IPS-20b (cell line): Measurements from ENCODE around the gene CCDC152.

Source experiments
- H3K27ac ChIP-seq: one replicate; pipeline ENCODE4 v1.5.1; 2013; ENCODE audit warnings: low read length
- H3K27me3 ChIP-seq: 2 replicates; pipeline ENCODE4 v1.6.1; 2013; ENCODE audit warnings: mild to moderate bottlenecking, low read length, inconsistent platforms; ENCODE audit not compliant: insufficient read depth
- H3K36me3 ChIP-seq: 2 replicates; pipeline ENCODE4 v1.6.1; 2013; ENCODE audit warnings: low read depth, mild to moderate bottlenecking, inconsistent platforms, low read length, moderate library complexity; ENCODE audit not compliant: insufficient read depth
- H3K4me1 ChIP-seq: 2 replicates; pipeline ENCODE4 v1.6.1; 2013; ENCODE audit warnings: mild to moderate bottlenecking, control low read depth, inconsistent platforms, low read length, moderate library complexity; ENCODE audit not compliant: insufficient read depth
- H3K4me3 ChIP-seq: 2 replicates; pipeline ENCODE4 v1.5.1; 2013; ENCODE audit warnings: mild to moderate bottlenecking, low read length, inconsistent platforms
- H3K9ac ChIP-seq: 2 replicates; pipeline ENCODE4 v1.6.1; 2013; ENCODE audit warnings: low read depth, mild to moderate bottlenecking, inconsistent platforms, low read length, moderate library complexity
- H3K9me3 ChIP-seq: 2 replicates; pipeline ENCODE4 v1.6.1; 2013; ENCODE audit warnings: mild to moderate bottlenecking, low read depth, low read length, inconsistent platforms; ENCODE audit not compliant: insufficient read depth

CCDC152 gene

DNA sequence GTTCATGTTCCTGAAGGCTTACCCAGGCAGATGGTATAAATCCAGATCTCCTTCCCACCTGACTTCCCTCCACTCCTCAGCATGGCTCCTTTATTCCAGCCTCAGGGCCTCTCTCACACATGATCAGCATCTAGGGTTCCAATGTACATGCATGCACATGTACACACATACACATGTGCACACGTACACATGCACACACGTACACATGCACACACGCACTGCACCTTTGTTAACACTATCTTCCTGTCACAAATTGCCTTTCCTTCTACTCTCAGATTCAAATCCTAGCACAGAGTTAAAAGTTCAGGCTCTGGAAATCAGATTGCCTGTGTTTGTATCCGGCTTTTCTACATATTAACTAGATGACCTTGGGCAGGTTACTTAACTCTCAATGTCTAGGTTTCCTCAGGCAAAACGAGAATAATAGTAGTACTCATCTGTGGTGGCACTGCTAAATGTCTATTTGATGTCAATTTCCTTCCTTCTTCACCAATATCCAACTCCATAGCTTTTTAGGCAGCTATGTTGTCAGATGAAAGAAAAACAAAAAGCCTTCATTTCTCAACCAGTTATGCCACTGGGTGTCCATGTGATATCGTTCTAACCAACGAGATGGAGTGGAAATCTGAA, 67.8 kb downstream of the CCDC152 start:
- Histone ChIP-seq H3K27me3 (no peaks in the 10 kb centered on the region), H3K9me3 (no peaks in the 10 kb centered on the region), H3K9ac (no peak overlapping the region), H3K27ac (no peak overlapping the region), H3K4me1 (no peaks in the 10 kb centered on the region), H3K36me3 (no peaks in the 10 kb centered on the region), H3K4me3 (no peak overlapping the region)

DNA sequence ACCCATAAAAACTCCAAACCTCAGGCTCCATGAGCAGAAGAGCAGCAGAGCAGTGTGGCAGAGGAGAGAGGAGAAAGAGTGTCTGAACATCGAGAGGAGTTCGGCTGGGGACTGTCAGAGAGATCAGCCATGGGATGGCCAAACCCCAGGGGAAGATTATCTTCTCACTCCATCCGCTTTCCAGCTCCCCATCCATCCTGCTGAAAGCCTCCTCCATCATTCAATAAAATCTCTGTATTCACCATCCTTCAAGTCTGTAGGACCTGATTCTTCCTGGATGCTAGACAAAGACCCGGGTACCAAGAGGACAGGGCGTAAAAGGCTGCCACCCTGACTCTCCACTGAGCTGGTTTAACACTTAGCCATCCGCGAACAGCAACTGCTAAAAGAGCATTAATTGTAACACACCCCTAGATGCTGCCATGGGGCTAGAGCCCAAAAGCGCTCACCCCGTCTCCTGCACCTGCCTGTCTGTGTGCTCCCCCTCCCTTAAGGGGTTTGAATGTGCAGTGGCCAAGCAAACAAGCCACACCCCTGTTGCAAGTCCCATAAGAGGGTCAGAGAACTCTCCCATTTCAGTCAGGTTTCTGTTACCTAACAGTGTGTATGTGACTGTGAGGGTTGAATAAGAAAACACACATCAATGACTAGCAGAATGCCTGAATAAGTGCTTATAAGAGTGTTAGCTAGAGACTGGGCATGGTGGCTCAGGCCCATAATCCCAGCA, 69.0 kb downstream of the CCDC152 start:
- H3K9ac ChIP-seq: no peak overlapping the region
- H3K4me1 ChIP-seq: no peaks in the 10 kb centered on the region
- no peak overlapping the region for H3K27ac ChIP-seq
- no peaks in the 10 kb centered on the region for H3K36me3 ChIP-seq
- no peak overlapping the region for H3K4me3 ChIP-seq
- H3K27me3 ChIP-seq: no peaks in the 10 kb centered on the region
- H3K9me3 ChIP-seq: no peaks in the 10 kb centered on the region

GRCh38 chr5:42826757-42827515, 70.3 kb downstream of the CCDC152 start:
- Histone ChIP-seq H3K9ac (no peak overlapping the region), H3K9me3 (no peaks in the 10 kb centered on the region), H3K4me1 (no peaks in the 10 kb centered on the region), H3K27me3 (no peaks in the 10 kb centered on the region), H3K4me3 (no peak overlapping the region), H3K36me3 (no peaks in the 10 kb centered on the region), H3K27ac (no peak overlapping the region)

GRCh38 chr5:42828671-42829070, 72.1 kb downstream of the CCDC152 start:
- Histone ChIP-seq H3K9me3 (no peaks in the 10 kb centered on the region), H3K4me1 (no peaks in the 10 kb centered on the region), H3K9ac (no peak overlapping the region), H3K36me3 (no peaks in the 10 kb centered on the region), H3K27me3 (no peaks in the 10 kb centered on the region), H3K27ac (no peak overlapping the region), H3K4me3 (no peak overlapping the region)

DNA sequence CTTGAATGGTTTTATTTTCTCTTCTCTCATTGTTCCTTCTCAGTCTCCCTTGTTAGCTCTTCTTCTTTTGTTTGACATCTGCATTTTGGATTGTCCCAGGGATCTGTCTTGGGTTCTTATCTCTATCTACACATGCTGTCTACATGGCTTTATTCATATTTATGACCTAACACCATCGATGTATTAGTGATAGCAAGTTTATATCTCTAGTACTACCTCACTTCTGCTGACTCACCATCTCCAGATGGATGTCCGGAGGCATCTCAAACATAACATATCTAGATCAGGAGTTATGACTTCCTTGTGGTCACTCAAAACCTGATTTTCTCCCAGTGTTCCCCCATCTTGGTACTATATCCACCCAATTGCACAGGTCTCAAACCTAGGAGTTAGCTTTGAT, 74.3 kb downstream of the CCDC152 start:
- Histone ChIP-seq H3K27me3 (no peaks in the 10 kb centered on the region), H3K9me3 (no peaks in the 10 kb centered on the region)

GRCh38 chr5:42832060-42832459, 75.4 kb downstream of the CCDC152 start:
- H3K9ac ChIP-seq: no peak overlapping the region
- H3K4me1 ChIP-seq: no peaks in the 10 kb centered on the region
- H3K27ac ChIP-seq: no peak overlapping the region
- H3K27me3 ChIP-seq: no peaks in the 10 kb centered on the region
- no peaks in the 10 kb centered on the region for H3K9me3 ChIP-seq
- H3K36me3 ChIP-seq: no peaks in the 10 kb centered on the region
- no peak overlapping the region for H3K4me3 ChIP-seq

More for the DNA sequence above, 74.3 kb downstream of the CCDC152 start:
- H3K36me3 ChIP-seq: no peaks in the 10 kb centered on the region
- no peak overlapping the region for H3K27ac ChIP-seq
- H3K4me1 ChIP-seq: no peaks in the 10 kb centered on the region
- no peak overlapping the region for H3K9ac ChIP-seq
- no peak overlapping the region for H3K4me3 ChIP-seq

DNA sequence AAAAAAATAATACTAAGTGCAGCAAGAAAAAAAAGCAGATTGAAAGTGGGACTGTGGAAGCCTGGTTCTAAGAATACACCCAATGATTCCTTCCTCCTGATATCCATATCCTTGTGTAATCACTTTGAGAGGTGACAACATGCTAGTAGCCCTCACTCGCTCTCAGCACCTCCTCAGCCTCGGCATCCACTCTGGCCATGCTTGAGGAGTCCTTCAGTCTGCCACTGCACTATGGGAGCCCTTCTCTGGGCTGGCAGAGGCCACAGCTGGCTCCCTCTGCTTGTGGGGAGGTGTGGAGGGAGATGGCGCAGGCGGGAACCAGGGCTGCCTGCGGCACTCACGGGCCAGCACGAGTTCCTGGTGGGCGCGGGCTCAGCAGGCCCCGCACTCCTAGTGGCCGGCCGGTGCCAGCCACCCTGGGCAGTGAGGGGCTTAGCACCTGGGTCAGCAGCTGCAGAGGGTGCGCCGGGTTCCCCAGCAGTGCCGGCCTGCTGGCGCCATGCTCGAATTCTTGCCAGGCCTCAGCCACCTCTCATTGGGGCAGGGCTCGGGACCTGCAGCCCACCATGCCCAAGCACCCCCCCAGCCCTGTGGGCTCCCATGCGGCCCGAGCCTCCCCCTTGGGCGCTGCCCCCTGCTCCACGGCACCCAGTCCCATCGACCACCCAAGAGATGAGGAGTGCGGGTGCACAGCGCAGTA, 79.6 kb downstream of the CCDC152 start:
- no peak overlapping the region for H3K27ac ChIP-seq
- H3K9me3 ChIP-seq: no peaks in the 10 kb centered on the region
- no peaks in the 10 kb centered on the region for H3K4me1 ChIP-seq
- H3K36me3 ChIP-seq: no peaks in the 10 kb centered on the region
- H3K9ac ChIP-seq: no peak overlapping the region
- no peaks in the 10 kb centered on the region for H3K27me3 ChIP-seq
- H3K4me3 ChIP-seq: no peak overlapping the region

- no peaks in the 10 kb centered on the region for H3K27me3 ChIP-seq
Measured at GRCh38 chr5:42837601-42838000, 81.0 kb downstream of the CCDC152 start.

DNA sequence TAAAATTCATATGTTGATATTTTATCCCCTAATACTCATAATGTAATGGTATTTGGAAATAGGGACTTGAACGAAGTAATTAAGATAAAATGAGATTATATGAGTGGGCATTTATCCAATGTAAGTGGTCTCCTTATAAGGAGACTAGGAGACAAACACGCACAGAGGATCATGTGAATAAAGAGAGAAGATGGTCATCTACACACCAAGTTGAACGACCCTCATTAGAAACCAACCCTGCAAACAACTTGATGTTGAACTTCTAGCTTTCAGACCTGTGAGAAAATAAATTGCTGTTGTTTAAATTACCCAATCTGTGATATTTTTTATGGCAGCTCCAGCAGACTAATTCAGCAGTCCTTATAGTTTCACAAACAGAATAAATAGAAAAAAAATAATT, 82.6 kb downstream of the CCDC152 start:
- H3K9me3 ChIP-seq: no peaks in the 10 kb centered on the region
- H3K36me3 ChIP-seq: no peaks in the 10 kb centered on the region
- H3K9ac ChIP-seq: no peak overlapping the region
- H3K27ac ChIP-seq: no peak overlapping the region
- H3K4me3 ChIP-seq: no peak overlapping the region
- H3K4me1 ChIP-seq: no peaks in the 10 kb centered on the region
- no peaks in the 10 kb centered on the region for H3K27me3 ChIP-seq

More at GRCh38 chr5:42837601-42838000, 81.0 kb downstream of the CCDC152 start:
- Histone ChIP-seq H3K36me3 (no peaks in the 10 kb centered on the region), H3K9me3 (no peaks in the 10 kb centered on the region), H3K27ac (no peak overlapping the region), H3K4me3 (no peak overlapping the region), H3K4me1 (no peaks in the 10 kb centered on the region), H3K9ac (no peak overlapping the region)

GRCh38 chr5:42840269-42840668, 83.7 kb downstream of the CCDC152 start:
- H3K9me3 ChIP-seq: no peaks in the 10 kb centered on the region
- H3K27me3 ChIP-seq: no peaks in the 10 kb centered on the region
- no peaks in the 10 kb centered on the region for H3K36me3 ChIP-seq
- H3K4me3 ChIP-seq: no peak overlapping the region
- H3K27ac ChIP-seq: no peak overlapping the region
- H3K4me1 ChIP-seq: no peaks in the 10 kb centered on the region
- no peak overlapping the region for H3K9ac ChIP-seq

DNA sequence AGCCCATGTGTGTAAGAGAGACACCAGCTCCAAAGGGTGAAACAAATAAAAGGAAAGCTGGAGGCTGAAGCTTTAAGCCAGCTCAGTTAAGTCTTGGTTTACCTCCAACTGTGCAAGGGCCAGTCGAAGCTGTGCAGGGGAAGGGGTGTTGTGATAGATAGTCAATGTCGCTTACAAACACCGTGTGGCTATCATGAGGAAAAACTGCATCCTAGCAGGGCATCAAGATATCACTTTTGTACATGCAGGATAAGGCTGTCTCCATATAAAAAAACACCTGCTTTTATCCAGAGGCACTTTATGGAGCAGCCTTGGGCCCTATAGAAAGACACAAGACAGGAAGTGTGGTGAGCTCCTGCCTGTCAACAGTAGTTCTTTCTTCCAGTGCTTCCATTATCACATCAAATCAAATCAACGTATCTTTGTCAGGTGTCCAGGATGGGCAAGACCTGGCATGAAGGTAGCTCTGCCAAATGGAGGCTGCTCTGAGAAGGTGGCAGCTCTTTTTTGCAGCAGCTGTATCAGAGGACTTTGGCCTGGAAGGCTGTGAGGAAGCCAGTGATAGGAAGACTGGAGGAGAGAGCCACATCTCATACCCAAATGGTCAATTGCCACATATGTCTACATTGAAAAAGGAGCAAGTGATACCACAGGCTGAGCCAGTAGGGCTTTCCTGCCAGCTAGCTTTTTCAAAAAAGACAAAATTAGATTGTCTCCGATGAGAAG, 84.4 kb downstream of the CCDC152 start:
- no peaks in the 10 kb centered on the region for H3K4me1 ChIP-seq
- no peak overlapping the region for H3K27ac ChIP-seq
- H3K9ac ChIP-seq: no peak overlapping the region
- H3K9me3 ChIP-seq: no peaks in the 10 kb centered on the region
- no peaks in the 10 kb centered on the region for H3K27me3 ChIP-seq
- H3K4me3 ChIP-seq: no peak overlapping the region
- no peaks in the 10 kb centered on the region for H3K36me3 ChIP-seq
